ENCODE data around the gene BLZF1. TPM values are rescaled to one million over a fixed set of nuclear protein-coding genes. Genes with fewer than 3 reads are reported as not detected.

The BLZF1 gene
- total and polyA plus RNA-seq, 12 donors = 8.4 to 32.5 (median 24.1) TPM

DNA sequence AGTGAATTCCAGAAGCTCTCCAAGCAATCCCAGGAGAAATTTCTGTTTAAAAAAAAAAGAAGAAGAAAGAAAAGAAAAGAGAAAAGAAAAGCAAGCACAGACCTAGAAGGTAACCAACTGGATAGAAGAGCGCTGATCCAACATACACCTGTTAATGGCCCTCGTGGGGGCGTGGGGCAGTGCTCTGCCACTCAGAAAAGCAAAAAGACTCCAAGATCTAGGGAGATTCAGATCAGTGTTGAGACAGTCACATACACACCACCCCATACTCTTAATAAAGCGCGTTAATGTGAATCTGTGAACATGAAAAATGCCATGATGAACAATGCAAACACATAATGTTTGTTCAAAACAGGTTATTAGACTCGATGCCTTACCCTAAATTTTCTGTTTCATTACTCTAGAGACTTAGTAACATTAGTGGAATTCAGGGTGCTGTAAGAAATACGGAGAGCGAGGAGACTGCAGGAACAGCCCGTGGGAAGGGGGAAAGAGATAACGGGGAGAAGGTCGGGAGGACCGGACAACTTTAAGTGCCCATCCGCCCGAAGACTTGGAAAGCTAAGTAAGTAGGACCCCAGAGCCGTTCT, 804 bp upstream of the BLZF1 start:
- Histone ChIP-seq H3K27ac (peak overlapping the region in 8 of 10 donors; percentile 50 to 95 (median 86)), H3K9me3 (no peaks in the 10 kb centered on the region), H3K4me3 (peak overlapping the region; percentile 46 to 84 (median 72)), H3K4me1 (peaks cover 0 to 34% (median 18%) of the 10 kb centered on the region in 9 donors), H3K36me3 (peaks cover 0 to 27% (median 0%) of the 10 kb centered on the region in 9 donors), H3K27me3 (no peaks in the 10 kb centered on the region)
- ATAC-seq (peak in 4 of 8 donors; percentile 0 to 25 (median 11)), DNase-seq (no peak)
- intact Hi-C loops (cut with DNase I) = loop anchor here in 1 of 10 donors (5.0 kb wide), 1 partner anchor 120 kb away; the partner anchor contains the start of gene SLC19A2
- TF ChIP-seq, protein P1, sequence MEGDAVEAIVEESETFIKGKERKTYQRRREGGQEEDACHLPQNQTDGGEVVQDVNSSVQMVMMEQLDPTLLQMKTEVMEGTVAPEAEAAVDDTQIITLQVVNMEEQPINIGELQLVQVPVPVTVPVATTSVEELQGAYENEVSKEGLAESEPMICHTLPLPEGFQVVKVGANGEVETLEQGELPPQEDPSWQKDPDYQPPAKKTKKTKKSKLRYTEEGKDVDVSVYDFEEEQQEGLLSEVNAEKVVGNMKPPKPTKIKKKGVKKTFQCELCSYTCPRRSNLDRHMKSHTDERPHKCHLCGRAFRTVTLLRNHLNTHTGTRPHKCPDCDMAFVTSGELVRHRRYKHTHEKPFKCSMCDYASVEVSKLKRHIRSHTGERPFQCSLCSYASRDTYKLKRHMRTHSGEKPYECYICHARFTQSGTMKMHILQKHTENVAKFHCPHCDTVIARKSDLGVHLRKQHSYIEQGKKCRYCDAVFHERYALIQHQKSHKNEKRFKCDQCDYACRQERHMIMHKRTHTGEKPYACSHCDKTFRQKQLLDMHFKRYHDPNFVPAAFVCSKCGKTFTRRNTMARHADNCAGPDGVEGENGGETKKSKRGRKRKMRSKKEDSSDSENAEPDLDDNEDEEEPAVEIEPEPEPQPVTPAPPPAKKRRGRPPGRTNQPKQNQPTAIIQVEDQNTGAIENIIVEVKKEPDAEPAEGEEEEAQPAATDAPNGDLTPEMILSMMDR (IDR thresholded peaks at IDR 0.05) = no peak
- WGBS, 2 donors = 8 to 10% methylated on average over 15 of the region's 15 CpGs

GRCh38 chr1:169368406-169368769, 393 bp downstream of the BLZF1 start:
- Histone ChIP-seq H3K4me3 (peak overlapping the region; percentile 46 to 84 (median 72)), H3K4me1 (peaks cover 0 to 34% (median 18%) of the 10 kb centered on the region in 9 donors), H3K27me3 (no peaks in the 10 kb centered on the region), H3K27ac (peak overlapping the region in 9 of 10 donors; percentile 19 to 95 (median 85)), H3K9me3 (no peaks in the 10 kb centered on the region), H3K36me3 (peaks cover 0 to 39% (median 0%) of the 10 kb centered on the region in 9 donors)
- DNase-seq = no peak
- TF ChIP-seq, protein P1 (IDR thresholded peaks at IDR 0.05) = no peak
- intact Hi-C loops (cut with DNase I) = loop anchor here in 1 of 10 donors (5.0 kb wide), 1 partner anchor 119 kb away; the partner anchor contains the start of gene SLC19A2
- peak in 5 of 8 donors; percentile 1 to 24 (median 12) for ATAC-seq
- 1% methylated on average over 16 of the region's 16 CpGs for WGBS, 2 donors

- intact Hi-C loops (cut with DNase I) = no loop called here
- TF ChIP-seq, protein P1 (IDR thresholded peaks at IDR 0.05) = no peak
- no peak for DNase-seq
- no peak overlapping the region for H3K27ac ChIP-seq
- 49 to 60% methylated on average over 1 of the region's 1 CpG for WGBS, 2 donors
- H3K9me3 ChIP-seq = no peaks in the 10 kb centered on the region
- ATAC-seq = no peak
- H3K27me3 ChIP-seq = no peaks in the 10 kb centered on the region
- H3K36me3 ChIP-seq = peaks cover 0 to 67% (median 3%) of the 10 kb centered on the region in 9 donors
- no peak overlapping the region for H3K4me3 ChIP-seq
- peaks cover 0 to 34% (median 18%) of the 10 kb centered on the region in 9 donors for H3K4me1 ChIP-seq
Measured at GRCh38 chr1:169371404-169371803, 3.4 kb downstream of the BLZF1 start.

DNA sequence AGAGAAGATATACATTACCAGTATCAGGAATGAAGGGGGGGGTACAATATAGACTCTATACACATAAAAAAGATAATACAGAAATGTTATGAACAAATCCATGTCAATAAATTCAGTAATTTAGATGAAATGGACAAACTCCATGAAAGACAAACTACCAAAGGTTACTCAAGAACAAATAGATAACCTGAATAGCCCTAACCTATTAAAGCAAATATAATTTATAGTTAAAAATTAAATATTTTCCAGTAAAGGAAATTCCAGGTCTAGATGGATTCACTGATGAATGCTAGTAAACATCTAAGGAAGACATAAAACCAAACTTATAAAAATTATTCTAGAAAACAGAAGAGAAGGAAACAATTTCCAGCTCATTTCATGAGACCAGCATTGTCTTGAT, 13.2 kb downstream of the BLZF1 start:
- no peaks in the 10 kb centered on the region for H3K9me3 ChIP-seq
- no peaks in the 10 kb centered on the region for H3K4me1 ChIP-seq
- TF ChIP-seq, protein P1 (IDR thresholded peaks at IDR 0.05) = no peak
- ATAC-seq (no peak), DNase-seq (no peak)
- peaks cover 0 to 100% (median 39%) of the 10 kb centered on the region in 9 donors for H3K36me3 ChIP-seq
- intact Hi-C loops (cut with DNase I) = no loop called here
- H3K27ac ChIP-seq = no peak overlapping the region
- H3K4me3 ChIP-seq = no peak overlapping the region
- H3K27me3 ChIP-seq = no peaks in the 10 kb centered on the region
